HepG2 (cell line): ENCODE measurements around the gene SLC29A2. TPM values are rescaled to one million over a fixed set of nuclear protein-coding genes. Genes with fewer than 3 reads are reported as not detected.

Experiments
- EHMT2 ChIP-seq: fragments of 200-600 bp; sonication (generic); IDR thresholded peaks from 2 replicates; pipeline ENCODE4 v1.7.0; 2017; ENCODE audit warnings: antibody characterized with exemption, low read depth, low read length, borderline replicate concordance
- ESRRA ChIP-seq: sonication (generic); formaldehyde crosslinking; IDR thresholded peaks from 2 replicates; pipeline ENCODE4 v1.5.1; 2020; ENCODE audit warnings: mild to moderate bottlenecking, low read depth, missing genetic modification reagents
- MEIS2 ChIP-seq: sonication (generic); formaldehyde crosslinking; IDR thresholded peaks from 2 replicates; pipeline ENCODE4 v1.9.0; 2021; ENCODE audit warnings: mild to moderate bottlenecking, missing genetic modification reagents
- SOX13 ChIP-seq, 3 experiments: fragments of 450-650 bp in 1 of 3; sonication (generic) in 1 of 3; formaldehyde crosslinking in 1 of 3; IDR thresholded peaks in 2 of 3; conservative IDR thresholded peaks in 1 of 3; 2 replicates each; pipeline versions ENCODE4 v1.5.0 to v1.6.1; 2016 to 2020; ENCODE audit warnings: antibody characterized with exemption in 1 of 3, mild to moderate bottlenecking in 1 of 3, missing compliant biosample characterization in 1 of 3, missing genetic modification reagents in 1 of 3, moderate library complexity in 1 of 3
- SP140L ChIP-seq: sonication (generic); formaldehyde crosslinking; IDR thresholded peaks from 2 replicates; pipeline ENCODE4 v1.4.0; 2020; ENCODE audit warnings: missing genetic modification reagents, borderline replicate concordance
- XBP1 ChIP-seq: sonication (generic); formaldehyde crosslinking; IDR thresholded peaks from 2 replicates; pipeline ENCODE4 v1.5.0; 2020; ENCODE audit warnings: missing genetic modification reagents
- ZBTB21 ChIP-seq: sonication (generic); formaldehyde crosslinking; IDR thresholded peaks from 2 replicates; pipeline ENCODE4 v1.4.0; 2020; ENCODE audit warnings: missing genetic modification reagents
- ZEB1 ChIP-seq: IDR thresholded peaks from 2 replicates; pipeline ENCODE4 v1.6.1; 2012; ENCODE audit warnings: mild to moderate bottlenecking, low read depth, inconsistent platforms; ENCODE audit not compliant: insufficient replicate concordance
- ZNF138 ChIP-seq: sonication (generic); formaldehyde crosslinking; IDR thresholded peaks from 2 replicates; pipeline ENCODE4 v1.5.0; 2020; ENCODE audit warnings: mild to moderate bottlenecking, low read depth, missing genetic modification reagents
- ZNF331 ChIP-seq: sonication (generic); formaldehyde crosslinking; IDR thresholded peaks from 2 replicates; pipeline ENCODE4 v1.4.0; 2020; ENCODE audit warnings: missing genetic modification reagents
- ZNF546 ChIP-seq: sonication (generic); formaldehyde crosslinking; conservative IDR thresholded peaks from 2 replicates; pipeline ENCODE4 v1.8.1; 2023; ENCODE audit warnings: mild to moderate bottlenecking, missing genetic modification reagents
- ZNF550 ChIP-seq: sonication (generic); formaldehyde crosslinking; IDR thresholded peaks from 2 replicates; pipeline ENCODE4 v1.4.0; 2020; ENCODE audit warnings: mild to moderate bottlenecking, missing genetic modification reagents, borderline replicate concordance
- ZNF556 ChIP-seq: sonication (generic); formaldehyde crosslinking; IDR thresholded peaks from 2 replicates; pipeline ENCODE4 v1.4.0; 2020; ENCODE audit warnings: mild to moderate bottlenecking, missing genetic modification reagents, borderline replicate concordance
- ZNF670 ChIP-seq: sonication (generic); formaldehyde crosslinking; IDR thresholded peaks from 2 replicates; pipeline ENCODE4 v1.8.0; 2022; ENCODE audit warnings: mild to moderate bottlenecking, missing genetic modification reagents, borderline replicate concordance
- ZNF761 ChIP-seq: sonication (generic); formaldehyde crosslinking; conservative IDR thresholded peaks from 2 replicates; pipeline ENCODE4 v1.4.0; 2020; ENCODE audit warnings: mild to moderate bottlenecking, missing genetic modification reagents
- polyA plus RNA-seq, 8 experiments: library from polyadenylated mRNA; depleted of rRNA in 3 of 8; stranded (reverse) in 7 of 8; unstranded in 1 of 8; fragments of >200 nt; fragmentation: Illumina TruSeq in 4 of 8; extraction: Trizol in 4 of 8; gene quantifications; 2 replicates each; pipeline versions ENCODE4 v1.2.1 to v1.2.3, GENCODE V29; 2011 to 2016; ENCODE audit warnings: low read depth in 4 of 8, missing spikeins in 1 of 8, mixed read lengths in 1 of 8; ENCODE audit not compliant: insufficient read depth in 1 of 8
- total RNA-seq, 5 experiments: library from RNA; depleted of rRNA; stranded (reverse); fragments of >200 nt; fragmentation: Illumina TruSeq; extraction: Trizol; gene quantifications; 2 replicates each; pipeline ENCODE4 v1.2.3, GENCODE V29; 2016; ENCODE audit warnings: low read depth in 1 of 5
- TF ChIP-seq, protein P1 (sequence below): sonication (generic); formaldehyde crosslinking; IDR thresholded peaks from 2 replicates; pipeline ENCODE4 v1.5.1; 2020; ENCODE audit warnings: mild to moderate bottlenecking, missing genetic modification reagents, borderline replicate concordance
- TF ChIP-seq, protein P2 (sequence below), 2 experiments: sonication (generic) in 1 of 2; formaldehyde crosslinking in 1 of 2; IDR thresholded peaks; 2 replicates each; pipeline versions ENCODE4 v1.4.0 to v1.6.1; 2018 to 2020; ENCODE audit warnings: missing genetic modification reagents in 2 of 2, borderline replicate concordance in 1 of 2, low read depth in 1 of 2, mild to moderate bottlenecking in 1 of 2, missing biosample characterization in 1 of 2

Gene SLC29A2
- total and polyA plus RNA-seq, 2 of the 13 experiments (the other 11 are each of a cell fraction or from before 2014, with no cell fraction given) = 0.63 to 0.66 TPM

DNA sequence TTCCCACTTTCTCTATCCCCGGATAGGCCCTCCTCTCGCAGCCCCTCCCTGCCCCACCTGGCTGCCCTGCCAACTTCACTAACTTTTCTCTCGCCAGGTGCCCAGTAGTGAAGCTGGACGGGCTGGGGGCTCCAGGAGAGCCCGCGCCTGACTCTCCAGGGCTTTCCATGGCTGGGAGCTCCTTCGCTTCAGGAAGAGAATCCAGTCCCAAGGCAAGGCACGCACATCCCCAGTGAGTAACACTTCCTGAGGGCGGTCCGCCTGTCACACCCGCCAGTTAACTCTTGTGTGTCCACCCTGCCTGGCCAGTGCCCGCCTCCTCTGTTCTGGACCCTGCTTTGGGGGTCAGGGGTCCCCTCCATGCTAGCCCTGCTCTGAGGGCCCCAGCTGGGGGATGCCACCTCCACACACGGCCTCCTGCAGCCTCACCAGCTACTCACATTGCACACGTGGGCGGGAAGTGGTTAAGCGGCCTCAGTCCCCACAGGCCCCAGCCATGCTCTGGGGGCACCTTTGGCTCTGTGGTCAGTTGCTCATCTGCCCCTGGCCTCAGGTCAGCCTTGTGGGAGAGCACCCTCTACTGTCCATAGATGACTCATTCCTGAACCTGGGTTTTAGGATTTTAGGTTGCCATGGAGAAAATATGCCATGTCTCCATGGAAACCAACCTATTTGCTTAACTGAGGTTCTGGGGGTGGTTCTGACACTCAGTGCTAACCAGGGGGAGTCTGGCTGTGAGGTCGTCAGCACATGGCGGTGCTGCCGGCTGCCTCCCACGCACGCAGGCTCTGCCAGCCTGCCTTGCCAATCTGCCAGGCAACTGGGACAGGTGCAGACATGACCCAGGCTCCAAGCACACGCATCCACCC lies 35.1 kb downstream of the SLC29A2 start, which contains the start of gene RIN1 (continued):
- TF ChIP-seq ESRRA (CRISPR knock-in tag) (peak; percentile 79; the same call in 1 of the 2 replicates), SP140L (CRISPR knock-in tag) (0 out of 2 replicates have a peak, but pooled peaks have one; percentile 85), ZNF670 (CRISPR knock-in tag) (peak; percentile 97), ZBTB21 (CRISPR knock-in tag) (no peak), SOX13 (IDR thresholded peaks at IDR 0.05) (no peak), SOX13 (CRISPR knock-in tag; conservative IDR thresholded peaks at IDR 0.05 in 1 of 2, IDR thresholded peaks at IDR 0.05 in 1 of 2) (peak in 1 of 2 experiments; percentile 37; a peak in 2 of 4 replicates), MEIS2 (CRISPR knock-in tag) (peak; percentile 49; the same call in 1 of the 2 replicates), ZNF761 (CRISPR knock-in tag) (no peak; the same call in 1 of the 2 replicates), ZNF331 (0 out of 2 replicates have a peak, but pooled peaks have one; percentile 54), ZNF546 (peak; percentile 86), EHMT2 (no peak), ZNF550 (CRISPR knock-in tag) (peak; percentile 83; the same call in 1 of the 2 replicates), XBP1 (no peak), ZNF138 (CRISPR knock-in tag) (no peak), ZNF556 (CRISPR knock-in tag) (peak; percentile 54; the same call in 1 of the 2 replicates), ZEB1 (peak; percentile 79)
- TF ChIP-seq, protein P1, sequence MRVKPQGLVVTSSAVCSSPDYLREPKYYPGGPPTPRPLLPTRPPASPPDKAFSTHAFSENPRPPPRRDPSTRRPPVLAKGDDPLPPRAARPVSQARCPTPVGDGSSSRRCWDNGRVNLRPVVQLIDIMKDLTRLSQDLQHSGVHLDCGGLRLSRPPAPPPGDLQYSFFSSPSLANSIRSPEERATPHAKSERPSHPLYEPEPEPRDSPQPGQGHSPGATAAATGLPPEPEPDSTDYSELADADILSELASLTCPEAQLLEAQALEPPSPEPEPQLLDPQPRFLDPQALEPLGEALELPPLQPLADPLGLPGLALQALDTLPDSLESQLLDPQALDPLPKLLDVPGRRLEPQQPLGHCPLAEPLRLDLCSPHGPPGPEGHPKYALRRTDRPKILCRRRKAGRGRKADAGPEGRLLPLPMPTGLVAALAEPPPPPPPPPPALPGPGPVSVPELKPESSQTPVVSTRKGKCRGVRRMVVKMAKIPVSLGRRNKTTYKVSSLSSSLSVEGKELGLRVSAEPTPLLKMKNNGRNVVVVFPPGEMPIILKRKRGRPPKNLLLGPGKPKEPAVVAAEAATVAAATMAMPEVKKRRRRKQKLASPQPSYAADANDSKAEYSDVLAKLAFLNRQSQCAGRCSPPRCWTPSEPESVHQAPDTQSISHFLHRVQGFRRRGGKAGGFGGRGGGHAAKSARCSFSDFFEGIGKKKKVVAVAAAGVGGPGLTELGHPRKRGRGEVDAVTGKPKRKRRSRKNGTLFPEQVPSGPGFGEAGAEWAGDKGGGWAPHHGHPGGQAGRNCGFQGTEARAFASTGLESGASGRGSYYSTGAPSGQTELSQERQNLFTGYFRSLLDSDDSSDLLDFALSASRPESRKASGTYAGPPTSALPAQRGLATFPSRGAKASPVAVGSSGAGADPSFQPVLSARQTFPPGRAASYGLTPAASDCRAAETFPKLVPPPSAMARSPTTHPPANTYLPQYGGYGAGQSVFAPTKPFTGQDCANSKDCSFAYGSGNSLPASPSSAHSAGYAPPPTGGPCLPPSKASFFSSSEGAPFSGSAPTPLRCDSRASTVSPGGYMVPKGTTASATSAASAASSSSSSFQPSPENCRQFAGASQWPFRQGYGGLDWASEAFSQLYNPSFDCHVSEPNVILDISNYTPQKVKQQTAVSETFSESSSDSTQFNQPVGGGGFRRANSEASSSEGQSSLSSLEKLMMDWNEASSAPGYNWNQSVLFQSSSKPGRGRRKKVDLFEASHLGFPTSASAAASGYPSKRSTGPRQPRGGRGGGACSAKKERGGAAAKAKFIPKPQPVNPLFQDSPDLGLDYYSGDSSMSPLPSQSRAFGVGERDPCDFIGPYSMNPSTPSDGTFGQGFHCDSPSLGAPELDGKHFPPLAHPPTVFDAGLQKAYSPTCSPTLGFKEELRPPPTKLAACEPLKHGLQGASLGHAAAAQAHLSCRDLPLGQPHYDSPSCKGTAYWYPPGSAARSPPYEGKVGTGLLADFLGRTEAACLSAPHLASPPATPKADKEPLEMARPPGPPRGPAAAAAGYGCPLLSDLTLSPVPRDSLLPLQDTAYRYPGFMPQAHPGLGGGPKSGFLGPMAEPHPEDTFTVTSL (CRISPR knock-in tag) = peak; percentile 72; the same call in 1 of the 2 replicates
- TF ChIP-seq, protein P2, sequence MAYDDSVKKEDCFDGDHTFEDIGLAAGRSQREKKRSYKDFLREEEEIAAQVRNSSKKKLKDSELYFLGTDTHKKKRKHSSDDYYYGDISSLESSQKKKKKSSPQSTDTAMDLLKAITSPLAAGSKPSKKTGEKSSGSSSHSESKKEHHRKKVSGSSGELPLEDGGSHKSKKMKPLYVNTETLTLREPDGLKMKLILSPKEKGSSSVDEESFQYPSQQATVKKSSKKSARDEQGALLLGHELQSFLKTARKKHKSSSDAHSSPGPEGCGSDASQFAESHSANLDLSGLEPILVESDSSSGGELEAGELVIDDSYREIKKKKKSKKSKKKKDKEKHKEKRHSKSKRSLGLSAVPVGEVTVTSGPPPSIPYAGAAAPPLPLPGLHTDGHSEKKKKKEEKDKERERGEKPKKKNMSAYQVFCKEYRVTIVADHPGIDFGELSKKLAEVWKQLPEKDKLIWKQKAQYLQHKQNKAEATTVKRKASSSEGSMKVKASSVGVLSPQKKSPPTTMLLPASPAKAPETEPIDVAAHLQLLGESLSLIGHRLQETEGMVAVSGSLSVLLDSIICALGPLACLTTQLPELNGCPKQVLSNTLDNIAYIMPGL (CRISPR knock-in tag; IDR thresholded peaks at IDR 0.05; ENCODE audit: borderline replicate concordance in 1 of 2, low read depth in 1 of 2) = peak; percentile 86 to 91
